B cell (primary cell): ENCODE measurements around the gene RNF157. TPM values are rescaled to one million over a fixed set of nuclear protein-coding genes. Genes with fewer than 3 reads are reported as not detected.

Source experiments
- ATAC-seq: fragments of 200-7000 bp; cut with Tn5 transposase; one replicate; pipeline ENCODE4 v1.10.0; 2021; ENCODE audit warnings: low read depth, mild to moderate bottlenecking, moderate number of reproducible peaks, moderate library complexity
- CTCF ChIA-PET: fragments of 350-600 bp; sonication (Branson Sonifier 250); formaldehyde crosslinking; loops from one replicate; lab custom pipeline; 2021; ENCODE audit warnings: antibody characterized with exemption, inconsistent platforms; lab: Charles Lee
- POLR2A ChIA-PET: fragments of 350-600 bp; sonication (Branson Sonifier 250); formaldehyde crosslinking; loops from one replicate; lab custom pipeline; 2021; ENCODE audit warnings: antibody characterized with exemption; lab: Charles Lee
- DNase-seq: peaks from one replicate; pipeline ENCODE4 v3.0.0; 2013
- H2AFZ ChIP-seq: 2 replicates; pipeline ENCODE4 v1.6.1; 2012; ENCODE audit warnings: mild to moderate bottlenecking, low read depth, low read length; ENCODE audit not compliant: insufficient read depth, poor library complexity, severe bottlenecking
- H3K27ac ChIP-seq, 2 donors: 1 replicate in 1 of 2; 2 replicates in 1 of 2; pipeline ENCODE4 v1.5.1; 2012 to 2013; ENCODE audit warnings: low read length in 2 of 2, mild to moderate bottlenecking in 2 of 2, moderate library complexity in 1 of 2
- H3K27me3 ChIP-seq, 4 experiments: fragments of 200-600 bp in 1 of 4; sonication (generic) in 1 of 4; replicated peaks in 1 of 4; 1 replicate in 2 of 4; 2 replicates in 2 of 4; pipeline versions ENCODE4 v1.6.1 to v1.7.0; 2013 to 2016; ENCODE audit warnings: low read length in 3 of 4, mild to moderate bottlenecking in 2 of 4, mixed read lengths in 1 of 4, moderate library complexity in 1 of 4; ENCODE audit not compliant: insufficient read depth in 4 of 4, control insufficient read depth in 3 of 4; ENCODE audit errors: control extremely low read depth in 1 of 4
- H3K36me3 ChIP-seq, 2 experiments: replicated peaks in 1 of 2; 1 replicate in 1 of 2; 2 replicates in 1 of 2; pipeline versions ENCODE4 v1.6.1 to v1.7.1; 2013; ENCODE audit warnings: low read length in 1 of 2; ENCODE audit not compliant: insufficient read depth in 2 of 2, control insufficient read depth in 1 of 2; ENCODE audit errors: control extremely low read depth in 1 of 2, extremely low read depth in 1 of 2
- H3K4me1 ChIP-seq, 2 donors: fragments of 200-600 bp in 1 of 2; sonication (generic) in 1 of 2; 1 replicate in 1 of 2; 2 replicates in 1 of 2; pipeline versions ENCODE4 v1.5.1 to v1.6.1; 2013 to 2017; ENCODE audit warnings: low read length in 2 of 2; ENCODE audit not compliant: control insufficient read depth in 2 of 2, insufficient read depth in 2 of 2
- H3K4me2 ChIP-seq: replicated peaks from 2 replicates; pipeline ENCODE3; 2012; ENCODE audit warnings: mild to moderate bottlenecking, low read depth, low read length; ENCODE audit not compliant: poor library complexity, severe bottlenecking
- H3K4me3 ChIP-seq, 5 experiments: fragments of 200-600 bp in 1 of 5; sonication (generic) in 1 of 5; 1 replicate in 3 of 5; 2 replicates in 2 of 5; pipeline versions ENCODE4 v1.5.1 to v1.7.0; 2011 to 2016; ENCODE audit warnings: low read length in 4 of 5, mild to moderate bottlenecking in 4 of 5, low read depth in 2 of 5, control low read depth in 1 of 5, moderate library complexity in 1 of 5; ENCODE audit not compliant: insufficient read depth in 1 of 5; ENCODE audit errors: control extremely low read depth in 1 of 5, extremely low read depth in 1 of 5
- H3K79me2 ChIP-seq: fragments of 200-600 bp; sonication (generic); one replicate; pipeline ENCODE4 v1.6.0; 2016; ENCODE audit warnings: low read length; ENCODE audit not compliant: control insufficient read depth, insufficient read depth
- H3K9ac ChIP-seq: fragments of 200-600 bp; sonication (generic); 2 replicates; pipeline ENCODE4 v1.6.1; 2017; ENCODE audit warnings: mild to moderate bottlenecking, low read length, moderate library complexity
- H3K9me3 ChIP-seq, 3 donors: one replicate each; pipeline versions ENCODE4 v1.6.1 to v1.7.1; 2013; ENCODE audit warnings: low read length in 2 of 3; ENCODE audit not compliant: control insufficient read depth in 2 of 3, insufficient read depth in 1 of 3; ENCODE audit errors: control extremely low read depth in 1 of 3
- H4K20me1 ChIP-seq: 2 replicates; pipeline ENCODE4 v1.6.0; 2012; ENCODE audit warnings: mild to moderate bottlenecking, low read length; ENCODE audit not compliant: insufficient read depth, control insufficient read depth, poor library complexity, severe bottlenecking
- H3K27ac Mint-ChIP-seq: one replicate; pipeline ENCODE4 v1.8.0; 2021; ENCODE audit warnings: mixed read lengths
- H3K27me3 Mint-ChIP-seq: one replicate; pipeline ENCODE4 v1.8.0; 2021; ENCODE audit warnings: mixed read lengths
- H3K4me1 Mint-ChIP-seq: one replicate; pipeline ENCODE4 v1.8.0; 2021; ENCODE audit warnings: mixed read lengths
- H3K4me3 Mint-ChIP-seq: one replicate; pipeline ENCODE4 v1.8.0; 2021; ENCODE audit warnings: mixed read lengths
- H3K9me3 Mint-ChIP-seq: one replicate; pipeline ENCODE4 v1.8.0; 2022; ENCODE audit warnings: mixed read lengths; ENCODE audit not compliant: insufficient read depth
- EZH2 ChIP-seq: IDR thresholded peaks from 2 replicates; pipeline ENCODE4 v1.6.1; 2012; ENCODE audit warnings: borderline replicate concordance, low read depth, mild to moderate bottlenecking, moderate library complexity, low read length; ENCODE audit not compliant: insufficient read depth, poor library complexity, severe bottlenecking
- WGBS: methylation state at CpG from one replicate; pipeline ENCODE4 v1.1.5; 2013; ENCODE audit warnings: missing lambda C conversion rate; ENCODE audit not compliant: insufficient coverage; 5-methylcytosine and 5-hydroxymethylcytosine counted together
- intact Hi-C: fragments of 100-400 bp; cut with micrococcal nuclease; formaldehyde crosslinking; loops from one replicate; pipeline ENCODE4 v1.10.0; 2022
- polyA plus RNA-seq: library from polyadenylated mRNA; depleted of rRNA; stranded (reverse); fragments of >200 nt; gene quantifications from 2 replicates; pipeline ENCODE4 v1.2.3, GENCODE V29; 2012
- total RNA-seq, 2 donors: library from RNA; stranded (reverse); fragments of 120-200 nt in 1 of 2; gene quantifications; 1 replicate in 1 of 2; 2 replicates in 1 of 2; pipeline versions ENCODE4 v1.2.3 to v1.2.4, GENCODE V29; 2013 to 2022
- TF ChIP-seq, protein P1 (sequence below): fragments of 200-600 bp; IDR thresholded peaks from one replicate; pipeline ENCODE4 v1.8.0; 2022; ENCODE audit warnings: antibody characterized with exemption, mild to moderate bottlenecking

RNF157 gene
- total and polyA plus RNA-seq, 2 donors (not counting 1 experiment from before 2014, with no cell fraction given): 0.54 to 1.2 TPM

DNA sequence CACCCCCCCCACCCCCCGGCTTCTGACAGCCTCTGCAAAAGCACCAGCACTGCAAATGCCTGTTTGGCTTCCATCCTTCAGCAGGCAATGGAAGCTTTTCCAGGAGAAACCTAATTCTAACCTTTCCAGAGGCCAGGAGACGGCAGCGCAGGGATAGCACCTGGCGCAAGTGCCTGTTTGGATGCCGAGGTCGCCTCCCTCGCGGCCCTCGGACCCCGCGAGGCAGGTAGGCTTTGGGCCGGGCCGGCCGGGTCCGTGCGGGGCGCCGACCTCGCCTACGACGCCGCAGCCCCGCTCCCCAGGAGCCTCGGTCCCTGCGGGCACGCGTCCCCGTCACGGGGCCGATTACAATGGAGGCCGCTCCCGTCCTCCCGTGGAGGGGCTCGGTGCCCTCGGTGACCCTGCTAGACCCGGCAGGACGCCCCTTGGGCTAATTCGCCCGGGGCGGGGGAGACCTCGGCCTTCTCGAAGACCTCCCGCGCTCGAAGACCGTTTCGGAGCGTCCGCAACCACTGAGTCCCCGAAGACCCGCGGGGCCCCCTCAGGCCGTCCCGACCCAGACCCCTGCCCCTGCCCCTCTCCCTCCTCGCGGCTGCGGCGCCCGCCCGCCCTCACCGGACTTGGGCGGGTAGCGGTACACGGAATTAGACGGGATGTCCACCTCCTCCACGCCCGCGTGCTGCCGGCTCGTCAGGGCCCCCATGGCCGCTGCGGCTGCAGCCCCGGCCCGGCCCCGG, 587 bp downstream of the RNF157 start:
- Histone ChIP-seq H3K27ac (no peak overlapping the region), H4K20me1 (no peaks in the 10 kb centered on the region), H3K36me3 (no peaks in the 10 kb centered on the region), H3K4me2 (peak overlapping the region; percentile 96), H2AFZ (peak overlapping the region; percentile 70), H3K27me3 (peaks cover 0 to 46% (median 26%) of the 10 kb centered on the region in 4 experiments), H3K9ac (peak overlapping the region; percentile 43), H3K4me1 (peaks cover 16 to 21% of the 10 kb centered on the region in 2 donors), H3K79me2 (no peaks in the 10 kb centered on the region), H3K4me3 (peak overlapping the region in 4 of 5 experiments; percentile 26 to 54 (median 40)), H3K9me3 (peaks cover 0 to 5% (median 1%) of the 10 kb centered on the region in 3 donors)
- Mint-ChIP-seq H3K4me1 (peaks cover 11% of the 10 kb centered on the region), H3K27ac (no peak overlapping the region), H3K4me3 (peak overlapping the region; percentile 77), H3K9me3 (no peaks in the 10 kb centered on the region), H3K27me3 (peaks cover 34% of the 10 kb centered on the region)
- POLR2A ChIA-PET: interaction anchor here (0.6 kb wide), 1 partner anchor 487 kb away, joined by 5 read pairs; the partner anchor contains the start of gene METTL23
- intact Hi-C loops: loop anchor here (1.0 to 2.0 kb wide), 2 partner anchors 25 to 33 kb away; no protein-coding TSS in a partner anchor
- ATAC-seq (peak; percentile 5), DNase-seq (peak; percentile 44)
- TF ChIP-seq EZH2: peak; percentile 97
- TF ChIP-seq, protein P1, sequence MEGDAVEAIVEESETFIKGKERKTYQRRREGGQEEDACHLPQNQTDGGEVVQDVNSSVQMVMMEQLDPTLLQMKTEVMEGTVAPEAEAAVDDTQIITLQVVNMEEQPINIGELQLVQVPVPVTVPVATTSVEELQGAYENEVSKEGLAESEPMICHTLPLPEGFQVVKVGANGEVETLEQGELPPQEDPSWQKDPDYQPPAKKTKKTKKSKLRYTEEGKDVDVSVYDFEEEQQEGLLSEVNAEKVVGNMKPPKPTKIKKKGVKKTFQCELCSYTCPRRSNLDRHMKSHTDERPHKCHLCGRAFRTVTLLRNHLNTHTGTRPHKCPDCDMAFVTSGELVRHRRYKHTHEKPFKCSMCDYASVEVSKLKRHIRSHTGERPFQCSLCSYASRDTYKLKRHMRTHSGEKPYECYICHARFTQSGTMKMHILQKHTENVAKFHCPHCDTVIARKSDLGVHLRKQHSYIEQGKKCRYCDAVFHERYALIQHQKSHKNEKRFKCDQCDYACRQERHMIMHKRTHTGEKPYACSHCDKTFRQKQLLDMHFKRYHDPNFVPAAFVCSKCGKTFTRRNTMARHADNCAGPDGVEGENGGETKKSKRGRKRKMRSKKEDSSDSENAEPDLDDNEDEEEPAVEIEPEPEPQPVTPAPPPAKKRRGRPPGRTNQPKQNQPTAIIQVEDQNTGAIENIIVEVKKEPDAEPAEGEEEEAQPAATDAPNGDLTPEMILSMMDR: no peak
- WGBS: 11% methylated on average over 74 of the region's 75 CpGs
- CTCF ChIA-PET: interaction anchor here (0.6 to 1.3 kb wide), 2 partner anchors 21 to 25 kb away, joined by 3 read pairs; no protein-coding TSS in a partner anchor
